GOT3 (cell line): ENCODE measurements around the gene SLC27A5.
A peak's percentile ranks its signal among the peaks of the same experiment; 100 is the strongest.
"Not testable (repeated sequence)": the region's sequence is repeated elsewhere in the genome, so short reads cannot be mapped to it uniquely, and the experiment has no call there.

Experiments
- DNase-seq: peaks from one replicate; lab custom pipeline; 2025; ENCODE audit warnings: mixed read lengths; lab: John Stamatoyannopoulos, UW

SLC27A5 gene

DNA sequence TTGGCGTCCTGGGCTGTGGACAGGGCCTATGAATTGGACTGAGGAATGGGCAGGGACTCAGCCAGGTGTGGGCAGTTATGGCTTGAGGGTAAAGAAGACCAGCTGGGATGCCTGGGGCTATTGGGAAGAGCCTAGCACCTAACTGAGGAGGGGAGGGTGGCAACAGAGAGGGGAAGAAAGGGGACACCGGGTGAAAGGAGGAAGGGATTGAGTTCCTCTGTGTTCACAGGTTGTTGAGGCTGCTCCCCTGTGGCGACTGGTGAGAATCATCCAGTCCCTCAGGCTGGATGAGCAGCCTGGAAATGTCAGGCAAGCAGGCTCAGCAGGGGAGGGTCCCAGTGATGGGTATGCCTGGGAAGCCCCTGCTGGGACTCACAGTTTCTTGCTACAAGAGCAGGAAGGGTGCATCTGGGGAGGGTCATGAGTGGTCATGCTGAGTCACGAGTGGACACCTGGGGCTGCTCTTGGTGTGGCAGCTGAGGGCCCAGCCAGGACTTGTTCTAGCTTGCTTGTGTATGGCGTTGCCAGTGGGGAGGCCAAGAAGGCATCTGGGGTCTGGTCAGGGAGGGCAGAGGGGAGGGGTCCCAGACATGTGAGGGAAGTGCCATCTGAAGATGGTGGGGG, 43.5 kb downstream of the SLC27A5 start:
- DNase-seq, result no peak

DNA sequence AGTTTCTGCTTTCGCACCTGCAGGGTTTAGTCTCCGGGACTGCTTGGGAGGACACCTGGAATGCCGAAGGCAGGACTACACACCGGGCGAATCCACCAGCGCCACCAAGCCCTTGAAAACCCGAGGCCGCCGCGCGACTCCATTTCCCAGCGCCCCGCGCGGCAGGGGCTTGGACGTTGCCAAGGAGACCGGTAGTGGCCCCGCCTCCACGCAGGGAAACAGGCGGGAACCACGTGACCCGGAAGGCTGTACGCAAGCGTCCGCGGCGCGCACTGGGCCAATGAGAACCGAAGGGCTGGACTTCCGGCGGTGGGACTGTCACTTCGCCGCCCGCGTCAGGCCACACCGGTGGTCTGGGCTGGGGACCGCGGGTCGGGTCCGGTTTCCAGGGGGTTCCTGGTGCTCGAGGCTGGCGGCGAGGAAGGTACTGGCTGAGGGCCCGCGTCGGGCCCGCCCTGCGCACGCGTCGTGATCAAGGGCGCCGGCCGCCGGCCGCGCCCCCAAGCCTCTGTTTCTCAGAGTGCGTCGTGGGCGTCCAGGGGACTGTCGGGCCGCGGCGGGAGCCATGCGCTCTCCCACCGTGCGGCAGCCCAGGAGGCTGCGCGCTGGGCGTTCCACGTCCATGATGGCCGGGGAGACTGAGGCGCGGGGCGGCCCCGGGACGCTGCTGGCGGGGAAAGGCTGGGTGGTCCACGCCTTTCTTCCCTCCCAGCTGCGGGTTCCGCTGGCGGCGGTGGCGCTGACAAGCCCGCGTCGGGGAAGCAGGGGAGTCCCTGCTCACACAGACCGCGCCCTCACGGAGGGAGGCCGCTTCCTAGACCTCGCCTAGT, 44.8 kb downstream of the SLC27A5 start, which contains the start of gene ZNF324:
TSS of gene ZNF324 (plus strand) at position 321 of the 830 bp plus-strand sequence. CDS start 2,106 bp downstream, outside the sequence.
- peak; percentile 78 for DNase-seq

DNA sequence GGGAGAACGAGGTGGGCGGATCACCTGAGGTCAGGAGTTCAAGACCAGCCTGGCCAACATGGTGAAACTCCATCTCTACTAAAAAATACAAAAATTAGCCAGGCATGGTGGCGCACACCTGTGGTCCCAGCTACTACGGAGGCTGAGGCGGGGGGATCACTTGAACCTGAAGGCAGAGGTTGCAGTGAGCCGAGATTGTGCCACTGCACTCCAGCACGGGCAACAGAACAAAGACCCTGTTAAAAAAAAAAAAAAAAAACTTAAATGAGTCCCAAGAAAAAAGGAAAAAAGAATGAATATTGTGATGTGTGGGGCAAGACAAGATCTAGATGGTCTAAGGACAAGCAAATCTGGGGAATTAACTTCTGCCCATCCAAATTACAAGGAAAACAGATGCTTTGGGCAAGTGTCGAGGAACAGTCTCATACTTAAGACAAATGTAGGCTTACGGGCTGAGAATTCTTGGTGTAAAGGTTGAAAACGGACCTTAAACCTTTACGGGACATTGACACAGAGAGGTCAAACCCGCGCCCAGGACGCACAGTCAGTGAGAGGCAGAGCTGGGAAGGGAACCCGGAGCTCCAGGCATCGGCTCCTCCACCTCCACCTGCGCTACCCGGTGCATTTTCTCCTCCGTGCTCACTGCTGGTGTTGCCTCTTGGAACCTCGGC, 45.6 kb downstream of the SLC27A5 start:
- no peak for DNase-seq

DNA sequence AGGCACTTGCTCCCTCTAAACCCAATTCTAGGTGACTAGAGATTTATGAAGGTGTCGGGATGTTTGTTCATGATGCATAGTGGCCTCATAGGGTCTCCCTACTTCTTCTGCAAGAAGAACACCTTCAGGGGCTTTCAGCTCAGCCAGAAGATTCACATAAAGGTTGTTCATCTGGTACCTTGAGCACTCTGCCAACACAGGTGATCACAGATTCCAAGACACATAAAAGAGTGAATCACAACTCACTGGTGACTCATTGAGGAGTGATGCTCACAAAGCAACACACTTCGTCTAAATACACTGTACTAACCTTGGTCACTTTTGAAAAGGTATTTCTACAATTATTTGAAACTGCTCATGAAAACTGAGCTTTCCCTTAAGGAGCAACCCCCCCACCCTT, 51.8 kb downstream of the SLC27A5 start:
- no peak for DNase-seq

DNA sequence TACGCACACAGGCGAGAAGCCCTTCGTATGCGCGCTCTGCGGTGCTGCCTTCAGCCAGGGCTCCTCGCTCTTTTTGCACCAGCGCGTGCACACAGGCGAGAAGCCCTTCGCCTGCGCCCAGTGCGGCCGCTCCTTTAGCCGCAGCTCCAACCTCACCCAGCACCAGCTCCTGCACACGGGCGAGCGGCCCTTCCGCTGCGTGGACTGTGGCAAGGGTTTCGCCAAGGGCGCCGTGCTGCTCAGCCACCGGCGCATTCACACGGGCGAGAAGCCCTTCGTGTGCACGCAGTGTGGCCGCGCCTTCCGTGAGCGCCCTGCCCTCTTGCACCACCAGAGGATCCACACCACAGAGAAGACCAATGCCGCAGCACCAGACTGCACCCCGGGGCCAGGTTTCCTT, 55.7 kb downstream of the SLC27A5 start:
- DNase-seq, result no peak

GRCh38 chr19:58455306-58455705, 56.5 kb downstream of the SLC27A5 start:
- DNase-seq, result no peak

GRCh38 chr19:58453743-58454142, 58.0 kb downstream of the SLC27A5 start:
- no peak for DNase-seq

DNA sequence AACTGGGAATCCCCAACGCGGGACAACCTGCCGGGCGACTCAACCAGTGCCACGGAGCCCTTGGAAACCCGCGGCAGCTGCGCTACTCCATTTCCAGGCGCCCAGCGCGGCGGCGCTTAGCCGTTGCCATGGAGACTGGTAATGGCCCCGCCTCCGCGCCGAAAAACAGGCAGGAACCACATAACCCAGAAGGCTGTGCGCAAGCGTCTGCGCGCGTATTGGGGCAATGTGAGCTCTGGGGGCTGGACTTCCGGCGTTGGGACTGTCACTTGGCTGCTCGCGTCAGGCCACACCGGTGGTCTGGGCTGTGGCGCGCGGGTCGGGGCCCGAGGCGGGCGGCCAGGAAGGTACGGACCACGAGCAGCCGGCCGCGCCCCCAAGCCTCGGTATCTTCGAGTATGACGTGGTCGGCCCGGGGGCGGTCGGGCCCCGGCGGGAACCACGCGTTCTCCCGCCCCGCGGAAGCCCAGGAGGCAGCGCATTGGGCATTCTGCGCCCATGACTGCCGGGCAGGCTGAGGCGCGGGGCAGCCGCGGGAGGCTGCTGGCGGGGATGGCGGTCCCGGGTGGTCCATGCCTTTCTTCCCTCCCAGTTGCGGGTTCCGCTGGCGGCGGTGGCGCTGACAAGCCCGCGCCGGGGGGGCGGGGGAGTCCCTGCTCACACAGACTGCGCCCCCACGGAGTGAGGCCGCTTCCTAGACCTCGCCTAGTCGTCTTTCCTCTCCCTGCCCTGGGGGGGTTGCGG, 60.3 kb downstream of the SLC27A5 start, which contains the start of gene ZNF324B:
TSS of gene ZNF324B (plus strand) at position 265 of the 744 bp plus-strand sequence. CDS start 2,080 bp downstream, outside the sequence.
- peak; percentile 73 for DNase-seq

DNA sequence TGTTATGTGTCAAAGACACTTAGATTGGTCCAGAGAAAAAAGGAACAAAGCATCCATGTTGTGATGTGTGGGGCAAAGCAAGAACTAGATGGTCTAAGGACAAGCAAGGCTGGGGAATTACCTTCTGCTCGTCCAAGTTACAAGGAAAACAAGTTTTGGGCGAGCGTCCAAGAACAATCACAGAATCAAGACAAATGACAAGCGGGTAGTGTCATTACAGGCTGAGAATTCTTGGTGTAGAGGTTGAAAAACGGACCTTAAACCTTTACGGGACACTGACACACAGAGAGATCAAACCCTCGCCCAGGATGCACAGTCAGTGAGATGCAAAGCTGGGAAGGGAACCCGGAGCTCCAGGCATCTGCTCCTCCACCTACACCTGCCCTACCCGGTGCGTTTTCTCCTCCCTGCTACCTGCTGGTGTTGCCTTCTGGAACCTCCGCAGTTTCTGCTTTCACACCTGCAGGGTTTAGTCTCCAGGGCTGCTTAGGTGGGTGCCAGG, 60.9 kb downstream of the SLC27A5 start:
- DNase-seq, result no peak

GRCh38 chr19:58449980-58450379, 61.8 kb downstream of the SLC27A5 start:
- not testable (repeated sequence) for DNase-seq

GRCh38 chr19:58448860-58449259, 62.9 kb downstream of the SLC27A5 start:
- not testable (repeated sequence) for DNase-seq
